Adrenal gland (tissue), 5 donors: ENCODE data around the gene GFRA3.

ENCODE experiments used
- POLR2A ChIP-seq, 2 donors: fragments of 450-650 bp; IDR thresholded peaks; one replicate each; pipeline ENCODE4 v1.6.1; 2017; ENCODE audit warnings: antibody characterized with exemption in 2 of 2, mild to moderate bottlenecking in 2 of 2, moderate library complexity in 1 of 2
- TF ChIP-seq, protein P1 (sequence below), 6 experiments: fragments of 450-650 bp in 4 of 6; fragments of 200-600 bp in 2 of 6; sonication (generic) in 1 of 6; IDR thresholded peaks; 1 replicate in 5 of 6; 2 replicates in 1 of 6; pipeline versions ENCODE4 v1.5.1 to v1.8.0; 2016 to 2021; ENCODE audit warnings: antibody characterized with exemption in 6 of 6, mild to moderate bottlenecking in 2 of 6, moderate library complexity in 1 of 6
- donor health status: DM: no; HTN: no; CAD: no.

DNA sequence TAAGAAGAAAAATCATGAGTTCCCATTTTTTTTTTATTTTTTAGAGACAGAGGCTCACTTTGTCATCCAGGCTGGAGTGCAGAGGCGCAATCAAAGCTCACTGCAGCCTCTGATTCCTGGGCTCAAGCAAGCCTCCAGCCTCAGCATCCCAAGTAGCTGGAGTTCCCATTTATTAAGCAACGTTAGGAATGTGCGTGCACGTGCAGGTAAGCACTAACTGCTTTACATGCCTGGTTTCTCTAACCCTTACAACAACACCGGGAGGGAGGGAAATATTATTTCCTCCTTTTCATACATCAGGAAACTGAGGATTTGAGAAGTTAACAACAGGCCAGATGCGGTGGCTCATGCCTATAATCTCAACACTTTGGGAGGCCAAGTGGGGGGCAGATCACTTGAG lies 45.0 kb downstream of the GFRA3 start:
- TF ChIP-seq, protein P1, sequence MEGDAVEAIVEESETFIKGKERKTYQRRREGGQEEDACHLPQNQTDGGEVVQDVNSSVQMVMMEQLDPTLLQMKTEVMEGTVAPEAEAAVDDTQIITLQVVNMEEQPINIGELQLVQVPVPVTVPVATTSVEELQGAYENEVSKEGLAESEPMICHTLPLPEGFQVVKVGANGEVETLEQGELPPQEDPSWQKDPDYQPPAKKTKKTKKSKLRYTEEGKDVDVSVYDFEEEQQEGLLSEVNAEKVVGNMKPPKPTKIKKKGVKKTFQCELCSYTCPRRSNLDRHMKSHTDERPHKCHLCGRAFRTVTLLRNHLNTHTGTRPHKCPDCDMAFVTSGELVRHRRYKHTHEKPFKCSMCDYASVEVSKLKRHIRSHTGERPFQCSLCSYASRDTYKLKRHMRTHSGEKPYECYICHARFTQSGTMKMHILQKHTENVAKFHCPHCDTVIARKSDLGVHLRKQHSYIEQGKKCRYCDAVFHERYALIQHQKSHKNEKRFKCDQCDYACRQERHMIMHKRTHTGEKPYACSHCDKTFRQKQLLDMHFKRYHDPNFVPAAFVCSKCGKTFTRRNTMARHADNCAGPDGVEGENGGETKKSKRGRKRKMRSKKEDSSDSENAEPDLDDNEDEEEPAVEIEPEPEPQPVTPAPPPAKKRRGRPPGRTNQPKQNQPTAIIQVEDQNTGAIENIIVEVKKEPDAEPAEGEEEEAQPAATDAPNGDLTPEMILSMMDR (IDR thresholded peaks at IDR 0.05) = no peak
- TF ChIP-seq POLR2A (IDR thresholded peaks at IDR 0.05) = no peak
